H1 (cell line): ENCODE results near the gene PDIA5. TPM values are rescaled to one million over a fixed set of nuclear protein-coding genes. Genes with fewer than 3 reads are reported as not detected.

ENCODE experiments used
- CTCF ChIA-PET: fragments of 300-600 bp; sonication (Branson Sonifier 250); formaldehyde crosslinking; loops from one replicate; lab custom pipeline; 2021; ENCODE audit not compliant: partially characterized antibody; lab: Charles Lee
- POLR2A ChIA-PET: fragments of 300-600 bp; sonication (Branson Sonifier 250); formaldehyde crosslinking; loops from one replicate; lab custom pipeline; 2021; ENCODE audit warnings: inconsistent platforms; ENCODE audit not compliant: partially characterized antibody; lab: Charles Lee
- DNase-seq, 2 experiments: peaks; one replicate each; pipeline versions ENCODE4 v3.0.0 to v3.0.0-alpha.2; 2010 to 2022; ENCODE audit warnings: low spot score in 2 of 2, low read depth in 1 of 2, mixed read lengths in 1 of 2
- FAIRE-seq: peaks from 2 replicates; lab custom pipeline; 2011; peaks lifted over from hg19 to GRCh38; lab: Jason Lieb, UNC
- H2AFZ ChIP-seq: 2 replicates; pipeline ENCODE4 v1.8.1; 2012; ENCODE audit warnings: low read length, inconsistent platforms
- H2AK5ac ChIP-seq: 2 replicates; pipeline ENCODE4 v1.6.1; 2013; ENCODE audit warnings: low read depth, low read length
- H2BK120ac ChIP-seq: replicated peaks from 2 replicates; pipeline ENCODE3; 2013; ENCODE audit warnings: low read depth, low read length, inconsistent platforms
- H2BK12ac ChIP-seq: 2 replicates; pipeline ENCODE4 v1.6.1; 2013; ENCODE audit warnings: low read depth, low read length
- H2BK15ac ChIP-seq: 2 replicates; pipeline ENCODE4 v1.6.1; 2013; ENCODE audit warnings: low read length
- H2BK20ac ChIP-seq: 2 replicates; pipeline ENCODE4 v1.6.1; 2013; ENCODE audit warnings: low read length
- H2BK5ac ChIP-seq: 2 replicates; pipeline ENCODE4 v1.6.1; 2013; ENCODE audit warnings: low read depth, low read length
- H3K14ac ChIP-seq: 2 replicates; pipeline ENCODE4 v1.6.1; 2013; ENCODE audit warnings: inconsistent platforms; ENCODE audit not compliant: insufficient read length
- H3K18ac ChIP-seq: 2 replicates; pipeline ENCODE4 v1.6.1; 2013; ENCODE audit warnings: low read length; ENCODE audit errors: extremely low read depth
- H3K23ac ChIP-seq: 2 replicates; pipeline ENCODE4 v1.6.1; 2013; ENCODE audit warnings: inconsistent platforms; ENCODE audit not compliant: insufficient read length
- H3K23me2 ChIP-seq: 2 replicates; pipeline ENCODE4 v1.6.1; 2013; ENCODE audit warnings: low read depth, low read length
- H3K27ac ChIP-seq: 2 replicates; pipeline ENCODE4 v1.6.1; 2011; ENCODE audit warnings: low read depth, low read length, inconsistent platforms
- H3K27me3 ChIP-seq, 4 experiments: replicated peaks in 1 of 4; 1 replicate in 1 of 4; 2 replicates in 3 of 4; pipeline versions ENCODE4 v1.6.1 to v1.8.1; 2011 to 2013; ENCODE audit warnings: low read length in 3 of 4, mild to moderate bottlenecking in 3 of 4, inconsistent platforms in 2 of 4, mixed read lengths in 2 of 4, moderate library complexity in 1 of 4; ENCODE audit not compliant: control insufficient read depth in 3 of 4, insufficient read depth in 3 of 4; ENCODE audit errors: extremely low read depth in 1 of 4
- H3K36me3 ChIP-seq, 4 experiments: 2 replicates each; pipeline versions ENCODE4 v1.6.1 to v1.8.1; 2011 to 2013; ENCODE audit warnings: mild to moderate bottlenecking in 4 of 4, low read length in 3 of 4, moderate library complexity in 2 of 4, control low read depth in 1 of 4, inconsistent platforms in 1 of 4; ENCODE audit not compliant: insufficient read depth in 4 of 4, control insufficient read depth in 2 of 4
- H3K4ac ChIP-seq: replicated peaks from 2 replicates; pipeline ENCODE3; 2013; ENCODE audit warnings: low read length, low read depth, mixed read lengths, inconsistent platforms; ENCODE audit not compliant: insufficient read length
- H3K4me1 ChIP-seq, 4 experiments: replicated peaks in 1 of 4; 1 replicate in 1 of 4; 2 replicates in 3 of 4; pipeline versions ENCODE4 v1.6.1 to v1.8.1; 2011 to 2013; ENCODE audit warnings: low read length in 3 of 4, inconsistent platforms in 2 of 4, mixed read lengths in 1 of 4; ENCODE audit not compliant: insufficient read depth in 4 of 4, control insufficient read depth in 3 of 4
- H3K4me2 ChIP-seq, 2 experiments: 2 replicates each; pipeline versions ENCODE4 v1.6.1 to v1.8.1; 2011 to 2013; ENCODE audit warnings: low read depth in 2 of 2, low read length in 2 of 2, control low read depth in 1 of 2, inconsistent platforms in 1 of 2, mild to moderate bottlenecking in 1 of 2; ENCODE audit not compliant: insufficient read depth in 1 of 2
- H3K4me3 ChIP-seq, 4 experiments: fragments of 200-600, 300-600 bp in 1 of 4; sonication (generic), shearing (Covaris generic), sonication (Bioruptor Twin) in 1 of 4; 2 replicates each; pipeline versions ENCODE4 v1.5.1 to v1.8.1; 2011 to 2016; ENCODE audit warnings: low read length in 4 of 4, low read depth in 3 of 4, control low read depth in 2 of 4, inconsistent platforms in 2 of 4, mild to moderate bottlenecking in 2 of 4, mixed read lengths in 1 of 4, moderate library complexity in 1 of 4; ENCODE audit not compliant: insufficient read depth in 2 of 4; ENCODE audit errors: extremely low read depth in 1 of 4
- H3K56ac ChIP-seq: replicated peaks from 2 replicates; pipeline ENCODE3; 2013; ENCODE audit warnings: low read depth, mild to moderate bottlenecking, mixed read lengths, low read length, inconsistent platforms; ENCODE audit not compliant: insufficient read length
- H3K79me1 ChIP-seq: 2 replicates; pipeline ENCODE4 v1.6.1; 2013; ENCODE audit warnings: low read depth, low read length, control low read depth
- H3K79me2 ChIP-seq, 2 experiments: 2 replicates each; pipeline versions ENCODE4 v1.6.1 to v1.8.1; 2012 to 2013; ENCODE audit warnings: low read length in 2 of 2, mild to moderate bottlenecking in 2 of 2, inconsistent platforms in 1 of 2; ENCODE audit not compliant: insufficient read depth in 2 of 2, control insufficient read depth in 1 of 2
- H3K9ac ChIP-seq, 4 experiments: replicated peaks in 1 of 4; 1 replicate in 1 of 4; 2 replicates in 3 of 4; pipeline versions ENCODE4 v1.6.1 to v1.8.1; 2011 to 2013; ENCODE audit warnings: low read depth in 3 of 4, low read length in 3 of 4, control low read depth in 2 of 4, mild to moderate bottlenecking in 2 of 4, moderate library complexity in 2 of 4, inconsistent platforms in 1 of 4; ENCODE audit errors: extremely low read depth in 1 of 4
- H3K9me3 ChIP-seq, 2 experiments: 2 replicates each; pipeline versions ENCODE4 v1.6.1 to v1.8.1; 2012 to 2013; ENCODE audit warnings: mild to moderate bottlenecking in 2 of 2, moderate library complexity in 2 of 2, control low read depth in 1 of 2, inconsistent platforms in 1 of 2, low read depth in 1 of 2, low read length in 1 of 2, mixed read lengths in 1 of 2; ENCODE audit not compliant: insufficient read depth in 2 of 2
- H4K20me1 ChIP-seq, 2 experiments: replicated peaks in 1 of 2; 2 replicates each; pipeline versions ENCODE3 to v1.8.1; 2011 to 2013; ENCODE audit warnings: inconsistent platforms in 2 of 2, low read length in 2 of 2, mild to moderate bottlenecking in 1 of 2; ENCODE audit not compliant: insufficient read depth in 2 of 2, control insufficient read depth in 1 of 2
- H4K5ac ChIP-seq: 2 replicates; pipeline ENCODE4 v1.6.1; 2013; ENCODE audit warnings: low read length, low read depth, mixed read lengths, inconsistent platforms; ENCODE audit not compliant: insufficient read length
- H4K8ac ChIP-seq: 2 replicates; pipeline ENCODE4 v1.8.0; 2013; ENCODE audit warnings: mild to moderate bottlenecking, moderate library complexity, low read length, inconsistent platforms; ENCODE audit not compliant: insufficient read depth; ENCODE audit errors: extremely low read depth
- H4K91ac ChIP-seq: replicated peaks from 2 replicates; pipeline ENCODE3; 2013; ENCODE audit warnings: low read length, mixed read lengths, inconsistent platforms; ENCODE audit not compliant: insufficient read length
- CEBPB ChIP-seq: IDR thresholded peaks from 2 replicates; pipeline ENCODE4 v1.6.1; 2012; ENCODE audit warnings: low read depth, low read length
- CTBP2 ChIP-seq: IDR thresholded peaks from 2 replicates; pipeline ENCODE4 v1.7.0; 2011; ENCODE audit warnings: borderline replicate concordance, mild to moderate bottlenecking, moderate library complexity, mixed read lengths, low read length; ENCODE audit not compliant: insufficient read depth, insufficient read length
- EGR1 ChIP-seq: IDR thresholded peaks from 2 replicates; pipeline ENCODE4 v1.6.1; 2011; ENCODE audit warnings: low read depth, low read length, borderline replicate concordance
- JUN ChIP-seq: IDR thresholded peaks from 2 replicates; pipeline ENCODE4 v1.6.1; 2011; ENCODE audit warnings: low read depth, mild to moderate bottlenecking, improper control_type of control experiment, low read length
- JUND ChIP-seq: IDR thresholded peaks from 2 replicates; pipeline ENCODE4 v1.6.1; 2011; ENCODE audit warnings: mild to moderate bottlenecking, improper control_type of control experiment, low read length
- KDM1A ChIP-seq: fragments of 200-600, 300-600 bp; sonication (generic); IDR thresholded peaks from 2 replicates; pipeline ENCODE4 v1.7.1; 2016; ENCODE audit warnings: mild to moderate bottlenecking, low read length, borderline replicate concordance
- KDM5A ChIP-seq: fragments of 200-600 bp; IDR thresholded peaks from 2 replicates; pipeline ENCODE4 v1.7.1; 2012; ENCODE audit warnings: mild to moderate bottlenecking, low read length, inconsistent platforms, mixed read lengths
- MAX ChIP-seq: IDR thresholded peaks from 2 replicates; pipeline ENCODE4 v1.6.1; 2012; ENCODE audit warnings: inconsistent platforms
- POLR2AphosphoS5 ChIP-seq: IDR thresholded peaks from 2 replicates; pipeline ENCODE4 v1.6.1; 2011; ENCODE audit warnings: low read depth, low read length
- RXRA ChIP-seq: IDR thresholded peaks from 2 replicates; pipeline ENCODE4 v1.6.1; 2011; ENCODE audit warnings: low read depth, mild to moderate bottlenecking, low read length, moderate library complexity; ENCODE audit not compliant: insufficient read depth
- SIN3A ChIP-seq, 2 experiments: IDR thresholded peaks in 1 of 2; conservative IDR thresholded peaks in 1 of 2; 2 replicates each; pipeline ENCODE4 v1.6.1; 2011 to 2012; ENCODE audit warnings: low read length in 2 of 2, improper control_type of control experiment in 1 of 2, low read depth in 1 of 2, mild to moderate bottlenecking in 1 of 2
- SIX5 ChIP-seq: IDR thresholded peaks from 2 replicates; pipeline ENCODE4 v1.6.1; 2011; ENCODE audit warnings: mild to moderate bottlenecking, low read depth, low read length
- SP2 ChIP-seq: IDR thresholded peaks from 2 replicates; pipeline ENCODE4 v1.6.1; 2012; ENCODE audit warnings: mild to moderate bottlenecking, low read length, inconsistent platforms
- SUZ12 ChIP-seq: fragments of 200-600 bp; sonication (generic); IDR thresholded peaks from 2 replicates; pipeline ENCODE4 v1.6.1; 2012; ENCODE audit warnings: mild to moderate bottlenecking, inconsistent platforms, low read length, moderate library complexity, mixed read lengths
- TCF12 ChIP-seq: IDR thresholded peaks from 2 replicates; pipeline ENCODE4 v1.6.1; 2011; ENCODE audit warnings: low read depth, mild to moderate bottlenecking, low read length
- TEAD4 ChIP-seq: IDR thresholded peaks from 2 replicates; pipeline ENCODE4 v1.6.1; 2012; ENCODE audit warnings: low read depth, low read length, inconsistent platforms, mixed read lengths
- WGBS, 2 experiments: shearing (Covaris generic) in 1 of 2; methylation state at CpG; one replicate each; pipeline versions ENCODE4 v1.1.6 to v1.1.7; 2013 to 2015; ENCODE audit warnings: low lambda C conversion rate in 2 of 2, mixed read lengths in 2 of 2, inconsistent platforms in 1 of 2, low coverage in 1 of 2, missing lambda C conversion rate in 1 of 2; ENCODE audit not compliant: insufficient replicate concordance in 2 of 2, insufficient coverage in 1 of 2, insufficient read length in 1 of 2; ENCODE audit errors: extremely low coverage in 1 of 2, missing lambda C conversion rate in 1 of 2; 5-methylcytosine and 5-hydroxymethylcytosine counted together
- polyA plus RNA-seq, 7 experiments: library from polyadenylated mRNA; depleted of rRNA in 3 of 7; stranded (reverse) in 5 of 7; unstranded in 2 of 7; fragments of >200 nt in 5 of 7; fragments of 200-250 nt in 2 of 7; gene quantifications; 1 replicate in 5 of 7; 2 replicates in 1 of 7; 4 replicates in 1 of 7; pipeline versions ENCODE4 v1.2.1 to v1.2.3, GENCODE V29; 2011 to 2013; ENCODE audit warnings: missing spikeins in 2 of 7, mixed read lengths in 2 of 7
- total RNA-seq: library from RNA; stranded (reverse); fragmentation: NEBNext Ultra II Directional; extraction: Animal tissue kit (Norgen Biotek cat#: 25700); gene quantifications from 2 replicates; pipeline ENCODE4 v1.2.1, GENCODE V29; 2021

Gene PDIA5
- total and polyA plus RNA-seq, 2 of the 8 experiments (the other 6 are each of a cell fraction or from before 2014, with no cell fraction given): 18.2 to 32.8 TPM

- no peak overlapping the region for H2BK15ac ChIP-seq
- H4K91ac ChIP-seq: no peak overlapping the region
- H3K79me2 ChIP-seq: no peaks in the 10 kb centered on the region
- H3K4me3 ChIP-seq: no peak overlapping the region
- no peak overlapping the region for H2BK20ac ChIP-seq
- no peak overlapping the region for H2AFZ ChIP-seq
- H3K27ac ChIP-seq: no peak overlapping the region
- no peak overlapping the region for H3K4ac ChIP-seq
- no peak overlapping the region for H2BK5ac ChIP-seq
- H3K4me1 ChIP-seq: no peaks in the 10 kb centered on the region
- H4K5ac ChIP-seq: no peak overlapping the region
- no peak overlapping the region for H3K14ac ChIP-seq
- H3K23me2 ChIP-seq: no peaks in the 10 kb centered on the region
- no peak overlapping the region for H2BK120ac ChIP-seq
- DNase-seq (no peak), FAIRE-seq (no peak)
- no peak overlapping the region for H3K9ac ChIP-seq
- H3K18ac ChIP-seq: no peak overlapping the region
- no peaks in the 10 kb centered on the region for H3K36me3 ChIP-seq
- ChIA-PET CTCF (interaction anchor here (1.4 kb wide), 1 partner anchor 82 kb away, joined by 3 read pairs; no protein-coding TSS in a partner anchor), POLR2A (no interaction called here)
- H3K23ac ChIP-seq: no peak overlapping the region
- H3K27me3 ChIP-seq: peaks cover 0 to 5% (median 0%) of the 10 kb centered on the region in 4 experiments; a peak in 2 of 7 replicates
- H2BK12ac ChIP-seq: no peak overlapping the region
- H3K56ac ChIP-seq: no peak overlapping the region
- H4K20me1 ChIP-seq: no peaks in the 10 kb centered on the region
- H2AK5ac ChIP-seq: no peak overlapping the region
- H3K79me1 ChIP-seq: no peaks in the 10 kb centered on the region
- H3K4me2 ChIP-seq: no peak overlapping the region
- no peak overlapping the region for H4K8ac ChIP-seq
- no peaks in the 10 kb centered on the region for H3K9me3 ChIP-seq
- WGBS, 2 experiments: 82% methylated on average over 3 of the region's 3 CpGs; no CpG with 5 or more reads in 1 of the 2 experiments
- TF ChIP-seq POLR2AphosphoS5 (no peak), RXRA (no peak), SP2 (no peak), CTBP2 (no peak), CEBPB (no peak), TCF12 (no peak), KDM1A (no peak), SIN3A (conservative IDR thresholded peaks at IDR 0.05 in 1 of 2, IDR thresholded peaks at IDR 0.05 in 1 of 2; ENCODE audit: low read depth in 1 of 2, low read length in 2 of 2) (no peak), SUZ12 (no peak), JUN (no peak), EGR1 (no peak), KDM5A (no peak), JUND (no peak), SIX5 (no peak), TEAD4 (no peak), MAX (no peak)
Measured at GRCh38 chr3:123034996-123035395, 31.8 kb upstream of the PDIA5 start.
